AG09309 (cell line): ENCODE measurements around the gene PMPCA.

Source experiments
- DNase-seq: peaks from one replicate; pipeline ENCODE4 v3.0.0-alpha.2; 2010; ENCODE audit warnings: low read depth
- H3K4me3 ChIP-seq: 2 replicates; pipeline ENCODE4 v1.5.1; 2011; ENCODE audit warnings: mild to moderate bottlenecking, low read depth, low read length, moderate library complexity; ENCODE audit not compliant: control insufficient read depth
- CTCF ChIP-seq: IDR thresholded peaks from 2 replicates; pipeline ENCODE4 v1.5.1; 2011; ENCODE audit warnings: mild to moderate bottlenecking, low read depth, low read length, inconsistent platforms; ENCODE audit not compliant: insufficient read depth, control insufficient read depth; ENCODE audit errors: missing control alignments

Gene PMPCA

GRCh38 chr9:136470356-136470755, 59.9 kb downstream of the PMPCA start:
- no peak overlapping the region for H3K4me3 ChIP-seq
- no peak for TF ChIP-seq CTCF
- DNase-seq, result no peak

- TF ChIP-seq CTCF, result no peak
- no peak overlapping the region for H3K4me3 ChIP-seq
- DNase-seq, result no peak
Observed at GRCh38 chr9:136470792-136471469, 60.5 kb downstream of the PMPCA start.

GRCh38 chr9:136471802-136472487, 61.5 kb downstream of the PMPCA start:
- H3K4me3 ChIP-seq, result no peak overlapping the region
- no peak for TF ChIP-seq CTCF
- no peak for DNase-seq

- no peak for TF ChIP-seq CTCF
- no peak for DNase-seq
- no peak overlapping the region for H3K4me3 ChIP-seq
Observed at GRCh38 chr9:136472640-136473353, 62.3 kb downstream of the PMPCA start.

GRCh38 chr9:136473354-136473721, 62.9 kb downstream of the PMPCA start:
- TF ChIP-seq CTCF, result no peak
- H3K4me3 ChIP-seq, result no peak overlapping the region
- no peak for DNase-seq
